WERI-Rb-1 (cell line): ENCODE data around the gene U2AF2.
A peak's percentile ranks its signal among the peaks of the same experiment; 100 is the strongest.

Experiments used
- DNase-seq: peaks from one replicate; pipeline ENCODE4 v3.0.0-alpha.2; 2020
- H3K27ac ChIP-seq: fragments of 250-450 bp; sonication (Bioruptor Pico); 2 replicates; pipeline ENCODE4 v1.5.1; 2020; ENCODE audit warnings: mild to moderate bottlenecking, moderate library complexity
- H3K27me3 ChIP-seq: fragments of 250-450 bp; sonication (Bioruptor Pico); 2 replicates; pipeline ENCODE4 v1.5.1; 2021; ENCODE audit warnings: mild to moderate bottlenecking, low read depth, moderate library complexity; ENCODE audit not compliant: insufficient read depth, severe bottlenecking
- H3K36me3 ChIP-seq: fragments of 250-450 bp; sonication (Bioruptor Pico); 2 replicates; pipeline ENCODE4 v1.5.1; 2020; ENCODE audit warnings: mild to moderate bottlenecking, moderate library complexity
- H3K4me3 ChIP-seq: 2 replicates; pipeline ENCODE4 v1.5.1; 2011; ENCODE audit warnings: low read depth, mild to moderate bottlenecking, control low read depth, low read length
- H3K9me3 ChIP-seq: fragments of 250-450 bp; sonication (Bioruptor Pico); 2 replicates; pipeline ENCODE4 v1.5.1; 2021; ENCODE audit warnings: mild to moderate bottlenecking, moderate library complexity; ENCODE audit not compliant: severe bottlenecking
- CTCF ChIP-seq: IDR thresholded peaks from 2 replicates; pipeline ENCODE4 v1.5.1; 2011; ENCODE audit warnings: low read depth, mild to moderate bottlenecking, control low read depth, inconsistent platforms, low read length

The U2AF2 gene

GRCh38 chr19:55654868-55655647 is at the start of gene U2AF2:
TSS of gene U2AF2 (plus strand) at chr19:55655035. CDS start at chr19:55655105, 70 bp downstream.
- no peaks in the 10 kb centered on the region for H3K9me3 ChIP-seq
- H3K27me3 ChIP-seq = no peaks in the 10 kb centered on the region
- TF ChIP-seq CTCF = no peak
- peak; percentile 94 for DNase-seq
- peaks cover 55% of the 10 kb centered on the region for H3K36me3 ChIP-seq
- peak within 1 kb of the TSS; percentile 99 for H3K4me3 ChIP-seq
- H3K27ac ChIP-seq = peak within 1 kb of the TSS; percentile 99

DNA sequence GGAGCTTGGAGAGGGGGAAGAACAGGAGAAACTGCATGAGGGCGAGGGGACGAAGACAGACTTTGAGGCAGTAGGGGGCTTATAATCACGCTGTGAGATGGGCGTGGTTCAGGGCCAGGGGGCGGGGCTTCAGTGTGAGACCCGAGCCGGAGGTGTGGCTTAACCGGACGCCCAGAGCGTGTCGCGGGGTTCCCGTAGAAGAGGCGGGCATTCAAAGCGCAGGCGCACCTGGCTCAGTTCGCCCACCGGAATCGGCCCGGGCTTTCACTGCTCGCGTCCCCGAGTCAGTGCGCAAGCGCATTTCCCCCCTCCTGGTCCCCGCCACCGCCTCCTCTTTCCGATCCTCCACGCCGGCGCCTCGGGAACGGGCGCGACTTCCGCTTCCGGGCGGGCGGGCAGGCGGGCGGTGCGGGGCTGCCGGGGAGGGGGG is 49.6 kb upstream of the U2AF2 start:
- H3K27me3 ChIP-seq = no peaks in the 10 kb centered on the region
- peak overlapping the region; percentile 93 for H3K4me3 ChIP-seq
- H3K9me3 ChIP-seq = no peaks in the 10 kb centered on the region
- H3K27ac ChIP-seq = peak overlapping the region; percentile 92
- peaks cover 12% of the 10 kb centered on the region for H3K36me3 ChIP-seq
- TF ChIP-seq CTCF = no peak
- peak; percentile 97 for DNase-seq

GRCh38 chr19:55605637-55606470 is 49.0 kb upstream of the U2AF2 start, which contains the start of gene ZNF865:
TSS of gene ZNF865 (plus strand) at chr19:55605647. CDS start at chr19:55613619, 7,972 bp downstream.
- Histone ChIP-seq H3K36me3 (peaks cover 12% of the 10 kb centered on the region), H3K4me3 (peak within 1 kb of the TSS; percentile 93), H3K27me3 (no peaks in the 10 kb centered on the region), H3K27ac (peak within 1 kb of the TSS; percentile 92), H3K9me3 (no peaks in the 10 kb centered on the region)
- TF ChIP-seq CTCF = peak; percentile 67
- DNase-seq = peak; percentile 86

- Histone ChIP-seq H3K9me3 (no peaks in the 10 kb centered on the region), H3K27ac (peak overlapping the region; percentile 92), H3K4me3 (peak overlapping the region; percentile 93), H3K27me3 (no peaks in the 10 kb centered on the region), H3K36me3 (peaks cover 12% of the 10 kb centered on the region)
- no peak for DNase-seq
- no peak for TF ChIP-seq CTCF
Measured at GRCh38 chr19:55606471-55606787, 48.4 kb upstream of the U2AF2 start.

DNA sequence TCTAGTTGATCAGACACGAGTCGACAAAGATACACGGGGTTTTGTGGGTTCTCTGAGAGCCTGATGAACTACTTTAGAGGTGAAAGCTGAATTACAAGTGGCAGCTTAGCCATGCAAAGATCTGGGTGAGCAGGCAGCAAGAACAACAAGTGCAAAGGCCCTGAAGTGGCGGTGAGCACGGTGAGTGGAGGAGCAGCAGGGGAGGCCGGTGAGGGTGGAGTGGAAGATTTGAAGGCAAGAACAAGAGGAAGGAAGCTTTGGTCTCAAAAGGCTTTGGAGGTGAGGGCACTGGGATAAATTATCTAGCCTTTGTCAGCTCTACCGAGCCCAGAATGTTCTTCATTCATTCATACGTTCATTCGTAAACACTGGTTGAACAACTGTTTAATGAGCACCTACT is 48.0 kb upstream of the U2AF2 start:
- Histone ChIP-seq H3K4me3 (peak overlapping the region; percentile 93; the same call in 1 of the 2 replicates), H3K36me3 (peaks cover 12% of the 10 kb centered on the region), H3K27me3 (no peaks in the 10 kb centered on the region), H3K9me3 (no peaks in the 10 kb centered on the region), H3K27ac (peak overlapping the region; percentile 92)
- DNase-seq = no peak
- TF ChIP-seq CTCF = no peak
